ENCODE measurements around the gene FER.

DNA sequence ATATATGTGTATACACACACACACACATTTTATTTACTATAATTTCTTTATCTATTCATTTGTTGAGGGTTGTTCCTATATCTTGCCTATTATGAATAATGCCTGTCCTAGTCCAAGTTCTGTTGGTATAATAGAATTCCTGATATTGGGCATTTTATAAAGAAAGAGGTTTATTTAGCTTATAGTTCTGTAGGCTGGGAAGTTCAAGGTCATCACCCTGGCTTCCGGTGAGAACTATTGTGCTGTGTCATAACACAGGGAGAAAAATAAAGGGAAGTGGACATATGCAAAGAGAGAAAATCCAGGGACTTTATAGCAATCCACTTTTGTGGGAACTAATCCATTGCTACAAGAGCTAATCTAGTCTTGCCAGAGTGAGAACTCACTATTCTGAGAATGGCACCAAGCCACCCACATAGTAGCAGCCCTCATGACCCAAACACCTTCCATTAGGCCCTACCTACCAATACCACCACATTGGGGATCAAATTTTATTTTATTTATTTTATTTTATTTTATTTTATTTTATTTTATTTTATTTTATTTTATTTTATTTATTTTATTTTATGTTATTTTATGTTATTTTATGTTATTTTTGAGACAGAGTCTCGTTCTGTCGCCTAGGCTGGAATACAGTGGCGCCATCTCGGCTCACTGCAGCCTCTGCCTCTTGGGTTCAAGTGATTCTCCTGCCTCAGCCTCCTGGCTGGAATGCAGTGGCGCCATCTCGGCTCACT, 74.7 kb downstream of the FER start:
- TF ChIP-seq, protein P1, sequence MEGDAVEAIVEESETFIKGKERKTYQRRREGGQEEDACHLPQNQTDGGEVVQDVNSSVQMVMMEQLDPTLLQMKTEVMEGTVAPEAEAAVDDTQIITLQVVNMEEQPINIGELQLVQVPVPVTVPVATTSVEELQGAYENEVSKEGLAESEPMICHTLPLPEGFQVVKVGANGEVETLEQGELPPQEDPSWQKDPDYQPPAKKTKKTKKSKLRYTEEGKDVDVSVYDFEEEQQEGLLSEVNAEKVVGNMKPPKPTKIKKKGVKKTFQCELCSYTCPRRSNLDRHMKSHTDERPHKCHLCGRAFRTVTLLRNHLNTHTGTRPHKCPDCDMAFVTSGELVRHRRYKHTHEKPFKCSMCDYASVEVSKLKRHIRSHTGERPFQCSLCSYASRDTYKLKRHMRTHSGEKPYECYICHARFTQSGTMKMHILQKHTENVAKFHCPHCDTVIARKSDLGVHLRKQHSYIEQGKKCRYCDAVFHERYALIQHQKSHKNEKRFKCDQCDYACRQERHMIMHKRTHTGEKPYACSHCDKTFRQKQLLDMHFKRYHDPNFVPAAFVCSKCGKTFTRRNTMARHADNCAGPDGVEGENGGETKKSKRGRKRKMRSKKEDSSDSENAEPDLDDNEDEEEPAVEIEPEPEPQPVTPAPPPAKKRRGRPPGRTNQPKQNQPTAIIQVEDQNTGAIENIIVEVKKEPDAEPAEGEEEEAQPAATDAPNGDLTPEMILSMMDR (IDR thresholded peaks at IDR 0.05) = no peak
- TF ChIP-seq POLR2AphosphoS5 (IDR thresholded peaks at IDR 0.05; ENCODE audit: insufficient read depth in 1 of 2, low read depth in 1 of 2) = no peak
